ENCODE data around the gene CPEB2. TPM values are rescaled to one million over a fixed set of nuclear protein-coding genes. Genes with fewer than 3 reads are reported as not detected.

CPEB2 gene
- total RNA-seq, result 2.9 and 7.0 TPM in 2 replicates

GRCh38 chr4:15001869-15002658 lies at the start of gene CPEB2:
TSS of gene CPEB2 (plus strand) at chr4:15002481. CDS start at chr4:15002674, 193 bp downstream.

Measured in mesangial cell (primary cell).